GM21390 (cell line): Measurements from ENCODE around the gene DDIT4L.
A peak's percentile ranks its signal among the peaks of the same experiment; 100 is the strongest.
"Not testable (repeated sequence)": the region's sequence is repeated elsewhere in the genome, so short reads cannot be mapped to it uniquely, and the experiment has no call there.

Experiments
- ATAC-seq: cut with Tn5 transposase; IDR thresholded peaks from one replicate; pipeline ENCODE4 v1.9.1; 2021; ENCODE audit not compliant: unreplicated experiment

The DDIT4L gene

DNA sequence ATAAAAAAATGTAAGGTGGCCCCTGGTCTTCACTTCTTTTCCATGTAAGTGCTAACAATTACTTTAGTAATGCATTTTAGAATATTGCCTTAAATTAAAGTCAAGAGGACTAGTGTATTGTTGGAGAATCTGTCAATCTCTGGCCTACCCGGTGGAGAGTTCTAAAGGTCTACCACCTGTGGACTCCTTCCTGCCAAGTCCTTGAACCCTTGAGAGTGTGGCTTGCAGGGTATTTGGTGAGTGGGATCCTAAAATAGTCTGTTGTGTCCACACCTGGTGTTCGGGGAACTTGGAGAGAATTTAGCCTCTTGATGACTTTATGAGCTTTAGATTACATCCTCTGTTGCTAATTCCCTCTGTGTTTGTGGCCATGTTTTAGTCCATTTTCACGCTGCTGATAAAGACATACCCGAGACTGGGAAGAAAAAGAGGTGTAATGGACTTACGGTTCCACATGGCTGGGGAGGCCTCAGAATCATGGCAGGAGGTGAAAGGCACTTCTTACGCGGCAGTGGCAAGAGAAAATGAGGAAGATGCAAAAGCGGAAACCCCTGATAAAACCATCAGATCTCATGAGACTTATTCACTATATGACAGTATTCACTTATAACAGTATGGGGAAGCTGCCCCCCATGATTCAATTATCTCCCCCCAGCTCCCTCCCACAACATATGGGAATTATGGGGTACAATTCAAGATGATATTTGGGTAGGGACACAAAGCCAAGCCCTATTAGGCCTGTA lies 23.8 kb downstream of the DDIT4L start:
- no peak for ATAC-seq

DNA sequence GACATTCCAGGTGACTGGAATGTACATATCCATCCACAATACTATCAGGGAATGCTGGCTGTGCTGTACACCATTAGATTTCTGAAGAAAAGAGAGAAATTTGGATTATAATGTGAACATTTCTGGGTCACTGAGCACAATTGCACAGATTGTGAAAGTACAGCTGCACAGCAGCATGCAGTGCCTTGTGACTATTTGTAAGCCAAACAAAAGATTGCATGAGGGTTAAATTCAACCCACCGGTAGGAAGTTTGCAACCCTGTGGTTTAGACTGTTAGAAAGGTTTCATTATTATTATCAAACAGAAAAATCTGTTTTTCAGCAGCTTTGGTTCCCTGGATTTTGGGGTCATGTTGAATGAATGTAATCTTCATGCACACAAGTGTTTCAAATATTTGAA lies 24.5 kb downstream of the DDIT4L start:
- ATAC-seq, result no peak

DNA sequence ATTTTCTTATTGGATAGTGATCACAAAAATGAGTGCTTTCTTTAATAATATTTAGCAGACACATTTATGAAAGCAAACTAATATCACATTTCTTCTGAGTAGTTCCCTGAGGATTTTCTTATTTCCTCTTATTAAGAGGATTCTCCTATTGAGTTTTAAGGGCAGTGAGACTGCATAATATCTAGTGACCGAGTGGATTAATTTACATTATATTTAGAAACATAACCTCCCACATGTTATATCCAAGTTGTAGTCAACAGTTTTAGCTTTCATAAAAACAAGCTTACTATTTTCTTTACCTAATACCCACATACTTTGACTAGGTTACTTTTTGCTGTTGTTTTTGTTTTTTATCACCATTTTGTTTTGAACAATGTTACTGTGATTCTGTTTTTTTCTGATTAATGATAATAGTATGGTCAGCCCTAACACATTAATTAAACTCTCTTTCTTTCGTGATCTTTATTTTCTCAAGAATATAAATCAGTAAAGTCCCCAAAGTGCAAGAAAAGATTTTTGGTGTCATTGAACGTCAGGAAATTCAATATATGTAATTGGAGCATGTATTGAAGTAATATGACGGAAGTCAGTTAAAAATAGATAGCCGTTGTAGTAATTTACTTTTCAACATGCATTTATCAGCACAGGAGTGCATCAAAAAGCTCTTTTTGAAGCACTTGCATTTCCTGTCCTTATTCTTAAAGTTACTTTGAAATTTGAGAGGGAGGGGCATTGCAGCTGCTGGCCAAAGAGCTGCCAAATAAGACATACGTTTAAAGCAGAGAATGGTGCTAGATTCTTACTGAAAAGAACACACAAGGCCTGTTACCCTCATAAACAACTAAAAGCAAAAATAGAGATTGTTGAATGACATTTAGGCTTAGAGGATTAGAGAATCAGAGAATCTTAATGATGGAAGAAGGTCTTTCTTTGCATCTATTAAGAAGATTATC lies 25.2 kb downstream of the DDIT4L start:
- ATAC-seq, result no peak

DNA sequence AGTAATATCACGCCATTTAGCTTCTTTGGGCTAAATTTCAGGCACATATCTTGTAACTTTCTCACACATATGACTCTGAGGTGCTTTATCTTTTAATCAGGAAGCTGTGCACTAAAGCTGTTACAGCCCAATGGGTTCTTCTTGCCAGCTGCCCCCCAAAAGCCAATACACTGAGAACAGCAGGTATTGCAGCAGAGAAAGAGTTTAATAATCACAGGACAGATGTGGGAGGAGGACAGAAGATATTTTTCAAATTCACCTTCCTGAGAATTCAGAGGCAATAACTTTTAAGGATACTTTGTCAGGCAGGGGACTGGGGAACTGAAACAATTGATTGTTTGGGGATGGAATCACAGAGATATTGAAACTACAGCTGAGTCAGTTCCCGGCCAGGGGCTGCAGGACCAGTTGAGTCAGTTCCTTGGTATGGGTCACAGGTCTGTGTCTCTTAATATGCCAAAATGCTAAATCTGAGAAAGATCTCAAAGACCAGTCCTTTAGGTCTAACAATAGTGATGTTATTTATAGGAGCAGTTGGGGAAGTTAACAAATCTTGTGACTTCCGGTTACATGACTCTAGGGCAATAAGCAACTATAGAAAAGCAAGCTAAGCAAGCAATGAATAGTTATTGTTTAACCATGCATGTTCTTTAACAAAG lies 28.1 kb downstream of the DDIT4L start:
- peak; percentile 78 for ATAC-seq

DNA sequence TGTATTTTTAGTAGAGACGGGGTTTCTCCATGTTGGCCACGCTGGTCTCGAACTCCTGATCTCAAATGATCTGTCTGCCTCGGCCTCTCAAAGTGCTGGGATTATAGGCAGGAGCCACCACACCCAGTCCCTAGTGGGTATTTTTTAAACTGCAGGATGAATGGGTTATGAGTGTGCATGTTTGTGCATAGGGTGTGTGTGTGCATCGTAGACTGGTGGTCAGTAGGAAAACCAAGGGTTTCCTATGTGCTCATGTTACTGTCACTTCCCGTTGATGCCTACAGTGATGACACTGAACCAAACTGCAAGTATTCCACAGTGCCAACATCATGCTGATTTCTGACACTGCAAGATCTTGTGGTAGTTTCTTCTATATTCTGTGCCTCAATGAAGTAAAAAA lies 41.1 kb downstream of the DDIT4L start:
- no peak for ATAC-seq

DNA sequence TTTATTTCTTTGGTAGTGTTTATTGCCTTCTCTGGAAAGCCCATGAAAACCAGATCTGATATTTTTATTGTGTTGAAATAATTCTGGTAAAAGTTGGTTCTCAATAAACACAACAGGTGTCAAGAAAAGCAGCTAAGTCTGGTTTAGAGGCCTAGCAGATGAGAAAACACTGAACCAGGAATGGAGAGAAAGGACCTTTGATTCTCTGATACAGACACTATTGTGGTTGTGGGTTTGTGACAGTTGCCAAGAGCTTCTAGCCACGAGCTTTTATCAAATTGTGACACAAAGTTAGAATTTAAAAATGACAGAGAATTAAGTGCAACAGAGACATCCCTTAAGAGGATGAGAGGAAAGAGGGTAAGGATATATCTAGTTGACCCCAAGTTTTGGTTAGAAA lies 42.6 kb downstream of the DDIT4L start:
- ATAC-seq, result no peak

DNA sequence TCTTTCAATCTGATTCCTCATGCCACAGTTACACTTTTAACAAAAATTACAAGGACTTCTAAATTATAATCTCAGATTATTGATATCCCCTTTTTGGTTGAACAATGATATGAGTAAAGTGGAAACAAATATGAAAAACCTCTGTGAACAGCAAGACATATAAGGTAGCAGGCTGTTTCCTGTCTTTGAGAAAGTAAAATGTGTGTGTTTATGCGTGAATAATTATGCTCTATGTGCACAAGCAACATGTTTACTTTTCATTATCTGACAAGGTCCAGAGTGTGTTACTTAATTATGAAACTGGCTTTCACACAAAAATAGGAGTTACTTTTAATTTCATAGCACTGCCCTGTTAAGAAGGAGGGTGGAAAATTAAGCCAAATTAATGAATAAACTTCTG lies 43.1 kb downstream of the DDIT4L start:
- no peak for ATAC-seq

DNA sequence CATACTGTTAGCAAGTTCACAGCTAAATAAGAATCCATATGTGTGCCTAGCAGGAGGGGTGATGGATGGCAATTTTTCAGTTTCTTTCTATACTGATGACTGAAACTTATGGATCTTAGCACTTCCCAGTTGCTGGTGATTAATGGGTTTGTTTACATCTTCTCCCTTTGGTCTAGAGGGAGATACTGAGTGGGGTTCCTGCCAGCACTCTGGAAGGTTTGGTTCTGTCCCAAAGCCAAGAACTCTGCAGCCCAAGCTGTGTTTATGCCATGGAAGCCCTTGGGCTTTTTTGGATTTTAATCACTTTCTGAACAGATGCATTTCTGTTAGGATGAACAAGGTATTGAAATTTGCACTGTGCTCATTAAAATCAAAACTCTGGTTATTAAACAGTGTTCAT lies 43.5 kb downstream of the DDIT4L start:
- ATAC-seq, result no peak

DNA sequence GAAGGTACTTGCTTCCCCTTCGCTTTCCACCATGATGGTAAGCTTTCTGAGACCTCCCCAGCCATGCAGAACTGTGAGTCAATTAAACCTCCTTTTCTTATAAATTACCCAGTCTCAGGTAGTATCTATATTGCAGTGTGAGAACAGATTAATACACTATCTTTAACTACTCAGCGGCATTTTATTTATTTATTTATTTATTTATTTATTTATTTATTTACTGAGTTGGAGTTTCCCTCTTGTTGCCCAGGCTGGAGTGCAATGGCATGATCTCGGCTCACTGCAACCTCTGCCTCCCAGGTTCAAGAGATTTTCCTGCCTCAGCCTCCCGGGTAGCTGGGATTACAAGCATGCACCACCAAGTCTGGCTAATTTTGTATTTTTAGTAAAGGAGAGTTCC lies 52.9 kb downstream of the DDIT4L start:
- not testable (repeated sequence) for ATAC-seq
